HG03460 (cell line): ENCODE data around the gene STMN3.

Experiments used
- ATAC-seq: cut with Tn5 transposase; IDR thresholded peaks from one replicate; pipeline ENCODE4 v1.9.1; 2021; ENCODE audit not compliant: unreplicated experiment

Gene STMN3

DNA sequence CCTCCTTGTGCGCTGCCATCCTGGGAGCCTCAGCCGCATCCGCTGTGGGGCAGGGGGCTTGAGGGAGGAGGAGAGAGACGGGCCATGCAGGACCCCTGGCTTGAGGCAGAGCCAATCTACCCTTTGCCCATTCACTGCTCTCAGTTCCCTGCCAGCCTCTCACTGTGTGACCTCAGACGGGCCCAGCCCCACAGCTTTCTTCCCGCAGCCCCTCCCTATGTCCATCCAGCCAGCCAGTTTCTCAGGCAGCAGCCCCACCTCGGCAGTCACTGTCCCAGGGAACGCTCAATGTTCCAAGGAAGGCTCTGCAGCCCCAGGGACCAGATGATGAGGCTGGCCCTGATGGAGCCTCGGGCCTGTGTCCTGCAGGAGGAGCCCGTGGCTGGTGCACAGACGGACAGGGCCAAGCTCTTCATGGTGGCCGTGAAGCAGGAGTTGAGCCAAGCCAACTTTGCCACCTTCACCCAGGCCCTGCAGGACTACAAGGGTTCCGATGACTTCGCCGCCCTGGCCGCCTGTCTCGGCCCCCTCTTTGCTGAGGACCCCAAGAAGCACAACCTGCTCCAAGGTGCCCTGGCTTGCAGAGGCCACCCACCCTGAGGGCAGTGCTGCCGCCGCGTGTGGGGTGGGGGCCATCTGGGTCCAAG is 39.3 kb upstream of the STMN3 start:
- ATAC-seq = no peak

DNA sequence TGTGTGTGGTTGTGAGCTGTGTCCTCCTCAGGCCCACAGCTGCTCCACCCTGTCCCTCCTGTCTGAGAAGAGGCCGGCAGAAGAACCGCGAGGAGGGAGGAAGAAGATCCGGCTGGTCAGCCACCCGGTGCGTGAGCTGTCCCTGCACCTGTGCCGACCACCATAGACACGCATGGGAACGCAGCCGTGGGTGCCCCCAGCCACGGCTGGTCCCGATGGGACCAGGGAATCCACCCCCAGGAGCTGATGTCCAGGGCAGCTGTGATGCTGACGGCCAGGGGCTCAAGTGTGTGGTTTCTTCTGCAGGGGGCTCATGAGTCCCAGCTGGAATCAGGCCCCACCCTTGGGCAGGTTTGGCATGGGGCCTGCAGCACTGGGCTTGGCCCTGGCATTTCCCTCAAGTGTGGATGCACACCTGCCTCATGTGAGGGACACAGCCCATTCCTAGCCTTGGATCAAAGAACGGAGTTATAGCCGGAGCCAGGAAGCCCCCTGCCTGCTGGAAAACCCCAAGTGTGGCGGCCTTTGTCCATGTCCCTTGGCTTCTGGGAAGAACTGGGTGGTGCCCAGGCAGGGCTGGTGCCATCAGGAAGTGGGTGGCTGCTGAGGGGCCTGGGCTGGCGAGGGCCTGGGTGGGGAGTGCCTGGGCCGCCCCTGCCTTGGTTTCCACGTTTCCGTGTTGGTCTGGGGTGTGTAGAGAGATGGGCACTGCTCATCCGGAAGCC is 38.6 kb upstream of the STMN3 start:
- ATAC-seq = no peak

DNA sequence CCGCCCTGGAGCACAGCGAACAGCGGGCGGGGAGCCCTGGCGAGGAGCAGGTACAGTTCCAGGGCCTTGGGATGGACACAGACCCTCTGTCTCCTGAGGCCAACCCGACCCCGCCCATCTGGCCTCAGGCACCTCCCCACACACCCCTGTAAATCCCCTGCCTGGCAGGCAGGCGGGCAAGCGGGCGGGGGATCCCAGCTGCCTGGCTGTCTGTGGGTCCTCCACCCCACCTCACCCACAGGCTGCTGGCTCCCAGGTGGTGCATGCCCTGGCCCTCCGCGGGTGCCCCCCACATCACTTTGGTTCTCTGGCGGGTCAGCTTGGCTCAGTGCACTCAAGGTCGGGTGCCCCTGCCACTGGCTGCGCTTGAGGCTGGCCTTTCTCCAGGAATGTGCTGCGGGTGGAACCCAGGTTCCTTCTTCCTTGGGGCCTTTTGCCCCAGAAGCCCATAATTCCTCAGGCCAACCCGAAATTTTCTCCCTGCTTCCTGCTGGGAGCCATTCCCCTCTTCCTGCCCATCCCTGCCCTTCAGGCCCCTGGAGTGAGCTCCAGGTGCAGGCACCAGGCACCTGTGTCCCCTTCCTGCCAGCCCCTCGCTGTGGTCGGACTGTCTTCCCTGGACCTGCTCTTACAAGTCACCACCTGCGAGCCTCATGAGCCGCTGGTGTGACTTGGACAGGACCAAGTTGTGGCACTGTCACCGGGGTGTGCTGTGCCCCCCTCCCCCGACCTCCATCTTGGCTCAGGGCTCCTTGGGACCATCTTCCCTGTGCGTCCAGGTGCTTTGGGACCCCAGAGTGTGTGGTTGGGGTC is 37.9 kb upstream of the STMN3 start:
- ATAC-seq = no peak

DNA sequence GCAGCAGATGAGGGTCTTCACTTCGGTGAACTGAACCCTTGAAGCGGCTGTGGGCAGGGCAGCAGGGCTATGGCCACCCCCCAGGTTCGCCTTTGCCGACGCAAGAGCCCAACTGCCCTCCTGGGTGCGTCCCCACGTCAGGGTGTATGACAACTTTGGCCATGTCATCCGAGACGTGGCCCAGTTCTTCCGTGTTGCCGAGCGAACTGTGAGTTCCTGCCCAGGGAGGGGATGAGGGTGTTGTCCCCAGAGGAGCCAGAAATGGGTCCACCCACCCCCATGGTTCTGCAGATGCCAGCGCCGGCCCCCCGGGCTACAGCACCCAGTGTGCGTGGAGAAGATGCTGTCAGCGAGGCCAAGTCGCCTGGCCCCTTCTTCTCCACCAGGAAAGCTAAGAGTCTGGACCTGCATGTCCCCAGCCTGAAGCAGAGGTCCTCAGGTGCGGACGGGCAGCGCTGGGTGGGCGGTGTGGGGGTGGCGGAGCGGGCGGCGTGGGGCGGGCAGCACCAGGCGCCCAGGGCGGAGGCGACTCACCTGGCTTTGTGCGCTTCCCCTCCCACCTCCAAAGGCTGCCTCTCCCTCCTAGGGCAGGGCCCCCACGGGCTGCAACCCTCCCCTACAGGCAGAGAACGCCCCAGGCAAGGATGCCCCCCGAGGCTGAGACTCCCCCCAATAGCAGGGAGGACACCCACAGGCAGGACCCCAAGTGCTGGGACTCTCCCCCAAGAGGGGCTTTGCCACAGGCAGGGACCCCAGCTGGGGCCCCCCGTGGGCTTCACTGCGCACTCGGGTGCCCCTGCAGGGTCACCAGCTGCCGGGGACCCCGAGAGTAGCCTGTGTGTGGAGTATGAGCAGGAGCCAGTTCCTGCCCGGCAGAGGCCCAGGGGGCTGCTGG is 37.0 kb upstream of the STMN3 start:
- ATAC-seq = no peak

DNA sequence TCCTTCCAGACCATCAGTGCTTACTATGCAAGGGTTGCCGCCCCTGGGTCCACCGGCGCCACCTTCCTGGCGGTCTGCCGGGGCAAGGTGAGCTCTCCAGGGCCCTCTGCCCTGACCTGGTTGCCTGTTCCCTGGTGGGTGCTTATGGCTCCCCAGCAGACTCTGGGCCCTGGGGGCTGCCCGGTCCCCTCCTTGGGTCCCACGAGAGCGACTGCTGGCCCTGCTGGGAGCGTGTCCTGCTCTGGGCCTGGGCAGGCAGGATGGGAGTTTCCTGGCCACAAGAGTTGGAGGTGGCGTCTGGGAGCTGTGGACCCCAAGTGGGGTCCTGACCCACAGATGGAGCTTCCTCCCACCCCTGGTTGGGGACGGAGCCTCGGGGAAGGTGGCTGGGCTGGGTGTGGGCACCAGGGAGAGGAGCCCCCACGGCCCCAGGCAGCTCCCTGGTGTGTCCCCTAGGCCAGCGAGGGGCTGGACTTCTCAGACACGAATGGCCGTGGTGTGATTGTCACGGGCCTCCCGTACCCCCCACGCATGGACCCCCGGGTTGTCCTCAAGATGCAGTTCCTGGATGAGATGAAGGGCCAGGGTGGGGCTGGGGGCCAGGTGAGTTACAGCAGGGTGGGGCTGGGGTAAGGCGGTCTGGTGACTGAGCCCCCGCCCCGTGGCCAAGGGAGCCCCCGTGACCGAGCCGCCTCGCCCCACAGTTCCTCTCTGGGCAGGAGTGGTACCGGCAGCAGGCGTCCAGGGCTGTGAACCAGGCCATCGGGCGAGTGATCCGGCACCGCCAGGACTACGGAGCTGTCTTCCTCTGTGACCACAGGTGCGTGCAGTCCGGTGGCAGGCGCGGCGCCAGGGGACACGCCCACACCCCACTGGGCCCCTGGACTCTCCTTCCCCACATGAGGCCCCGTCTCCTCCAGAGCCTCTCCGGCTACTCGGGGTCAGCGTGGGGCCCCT is 36.1 kb upstream of the STMN3 start:
- no peak for ATAC-seq

DNA sequence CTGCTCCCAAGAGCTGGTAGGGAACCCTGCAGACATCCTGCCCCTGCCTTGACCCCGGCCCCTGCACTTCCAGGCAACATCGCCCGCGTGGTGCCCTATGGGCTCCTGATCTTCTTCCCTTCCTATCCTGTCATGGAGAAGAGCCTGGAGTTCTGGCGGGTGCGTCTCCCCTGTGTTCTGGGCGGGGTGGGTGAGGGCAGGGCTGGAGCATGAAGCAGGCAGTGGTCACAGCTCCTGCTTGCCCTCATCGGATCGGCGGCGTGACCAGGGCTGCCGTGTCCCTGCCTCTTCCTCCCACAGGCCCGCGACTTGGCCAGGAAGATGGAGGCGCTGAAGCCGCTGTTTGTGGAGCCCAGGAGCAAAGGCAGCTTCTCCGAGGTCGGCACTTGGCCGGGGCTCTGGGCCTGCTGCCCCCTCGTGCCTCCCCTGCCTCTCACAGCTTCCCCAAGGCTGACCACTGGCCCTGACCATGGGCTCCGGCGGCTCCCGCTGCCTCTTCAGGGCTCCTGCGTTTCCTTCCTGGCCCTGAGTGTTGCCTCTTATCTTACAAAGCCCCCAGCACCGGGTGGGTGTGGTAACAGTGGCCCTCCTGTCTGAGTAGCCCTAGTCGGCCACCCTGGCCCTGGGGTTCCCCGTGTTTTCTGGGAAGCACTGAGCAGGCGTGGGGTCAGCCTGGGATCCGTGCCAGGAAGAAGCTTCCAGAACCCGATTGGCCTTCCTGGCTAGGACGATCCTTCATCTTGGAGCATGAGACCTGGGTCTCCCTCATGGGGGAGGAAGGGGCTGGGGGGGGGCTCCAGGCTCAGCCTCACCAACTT is 35.2 kb upstream of the STMN3 start:
- ATAC-seq = no peak

DNA sequence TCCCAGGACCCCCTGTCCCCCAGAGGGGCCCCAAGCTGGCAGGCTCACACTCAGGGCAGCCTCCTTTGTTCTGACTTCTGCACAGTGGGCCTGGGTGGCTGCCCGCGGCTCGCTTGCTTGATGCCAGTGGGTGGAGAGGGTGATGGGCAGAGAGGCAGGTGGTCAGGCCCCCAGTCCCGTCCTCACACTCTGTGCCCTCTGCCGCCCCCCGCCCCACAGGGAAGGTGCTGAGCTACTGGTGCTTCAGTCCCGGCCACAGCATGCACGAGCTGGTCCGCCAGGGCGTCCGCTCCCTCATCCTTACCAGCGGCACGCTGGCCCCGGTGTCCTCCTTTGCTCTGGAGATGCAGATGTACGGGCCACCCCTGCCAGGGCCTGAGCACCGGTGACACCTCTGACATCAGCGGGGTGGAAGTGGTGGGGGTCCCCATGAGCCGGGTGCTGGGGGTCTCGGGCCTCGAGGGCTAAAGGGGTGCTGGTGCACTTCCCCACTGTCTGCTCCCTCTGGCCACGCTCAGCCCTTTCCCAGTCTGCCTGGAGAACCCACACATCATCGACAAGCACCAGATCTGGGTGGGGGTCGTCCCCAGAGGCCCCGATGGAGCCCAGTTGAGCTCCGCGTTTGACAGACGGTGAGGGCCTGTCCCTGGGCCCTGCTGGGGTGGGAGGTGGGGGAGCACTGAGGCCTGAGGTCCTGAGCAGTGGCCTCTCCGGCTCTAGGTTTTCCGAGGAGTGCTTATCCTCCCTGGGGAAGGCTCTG is 34.4 kb upstream of the STMN3 start:
- ATAC-seq = no peak

DNA sequence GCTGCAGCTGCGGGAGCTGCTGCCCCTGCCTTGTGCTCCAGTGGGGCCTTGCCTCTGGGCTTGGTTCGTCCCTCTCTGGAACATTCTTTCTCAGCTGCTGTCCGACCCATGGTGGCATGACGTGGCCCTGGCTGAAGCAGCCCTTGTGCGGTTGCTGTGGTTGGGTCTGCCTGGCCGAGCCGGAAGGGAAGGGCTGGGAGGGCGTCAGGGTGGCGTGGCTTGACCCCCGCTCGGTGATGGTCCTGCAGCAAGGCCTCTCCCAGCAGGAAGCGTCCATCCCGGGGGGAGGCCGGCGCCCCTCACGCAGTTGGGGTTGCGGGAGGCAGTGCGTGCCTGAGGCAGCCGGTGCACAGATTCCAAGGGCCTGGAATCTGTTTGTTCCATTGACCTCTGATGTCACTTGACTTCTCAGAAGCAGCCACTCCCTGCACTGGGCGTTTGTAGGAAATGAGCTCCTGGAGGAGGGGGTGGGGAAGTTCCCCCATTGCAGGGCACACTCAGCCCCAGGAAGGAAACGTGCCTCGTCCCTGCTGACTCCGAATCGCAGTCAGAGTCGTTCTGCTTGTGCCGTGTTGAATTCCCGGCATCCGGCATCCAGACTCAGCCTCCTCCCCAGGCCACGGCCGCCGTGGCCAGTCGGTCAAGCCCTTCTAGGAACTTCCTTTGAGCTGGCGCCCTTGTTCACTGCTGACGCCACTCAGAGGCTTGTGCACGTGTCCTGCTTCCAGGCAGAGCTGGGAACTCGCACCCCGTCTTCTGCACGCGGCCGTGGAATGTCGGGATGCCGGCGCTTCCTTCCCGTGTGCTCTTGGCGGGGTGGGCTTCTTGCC is 33.5 kb upstream of the STMN3 start:
- ATAC-seq = no peak

DNA sequence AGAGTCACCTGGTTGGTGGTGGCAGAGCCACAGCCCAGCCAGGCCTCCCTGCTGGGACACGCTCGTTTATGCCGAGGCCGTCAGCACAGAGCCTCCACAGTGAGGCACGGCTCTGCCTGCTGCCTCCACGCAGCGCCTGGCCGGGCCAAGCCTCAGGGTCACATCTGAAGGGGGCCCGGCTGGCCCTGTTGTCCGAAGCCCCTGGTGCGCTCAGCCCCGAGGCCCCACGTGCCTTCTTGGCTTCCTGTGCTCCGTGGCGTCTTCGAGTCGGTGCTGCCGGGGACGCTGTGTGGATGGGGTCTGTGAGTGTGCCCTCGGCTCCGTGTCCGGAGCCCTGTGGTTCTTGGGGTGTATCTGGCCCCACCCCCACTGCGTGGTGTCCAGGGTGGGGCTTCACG is 32.9 kb upstream of the STMN3 start:
- ATAC-seq = no peak

DNA sequence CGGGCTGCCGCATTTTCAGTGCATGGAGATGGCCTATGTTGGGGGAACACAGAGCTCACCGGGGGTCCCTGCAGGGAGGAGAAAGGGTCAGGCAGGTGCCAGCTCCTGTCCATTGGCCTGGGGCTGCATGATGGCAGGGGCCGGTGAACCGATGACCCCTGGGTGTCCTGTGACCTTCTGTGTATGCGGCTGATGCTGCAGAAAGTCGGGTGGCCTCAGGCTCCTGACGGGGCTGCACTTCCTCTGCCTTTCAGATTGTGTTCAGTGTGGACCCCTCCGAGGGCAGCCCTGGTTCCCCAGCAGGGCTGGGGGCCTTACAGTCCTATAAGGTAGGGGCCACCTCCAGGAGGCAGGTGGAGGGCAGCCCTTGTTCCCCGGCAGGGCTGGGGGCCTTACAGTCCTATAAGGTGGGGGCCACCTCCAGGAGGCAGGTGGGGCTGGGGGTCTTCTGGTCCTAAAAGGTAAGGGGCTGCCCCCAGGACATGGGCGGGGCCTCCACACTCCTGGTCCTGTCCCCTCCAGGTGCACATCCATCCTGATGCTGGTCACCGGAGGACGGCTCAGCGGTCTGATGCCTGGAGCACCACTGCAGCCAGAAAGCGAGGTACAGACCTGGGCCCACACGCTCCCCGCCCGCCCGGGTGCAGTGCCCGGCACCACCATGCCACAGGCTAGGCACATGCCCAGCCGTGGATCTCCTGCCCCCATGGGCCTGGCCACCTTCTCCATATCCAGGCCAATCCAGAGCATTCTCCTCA is 32.2 kb upstream of the STMN3 start:
- no peak for ATAC-seq

DNA sequence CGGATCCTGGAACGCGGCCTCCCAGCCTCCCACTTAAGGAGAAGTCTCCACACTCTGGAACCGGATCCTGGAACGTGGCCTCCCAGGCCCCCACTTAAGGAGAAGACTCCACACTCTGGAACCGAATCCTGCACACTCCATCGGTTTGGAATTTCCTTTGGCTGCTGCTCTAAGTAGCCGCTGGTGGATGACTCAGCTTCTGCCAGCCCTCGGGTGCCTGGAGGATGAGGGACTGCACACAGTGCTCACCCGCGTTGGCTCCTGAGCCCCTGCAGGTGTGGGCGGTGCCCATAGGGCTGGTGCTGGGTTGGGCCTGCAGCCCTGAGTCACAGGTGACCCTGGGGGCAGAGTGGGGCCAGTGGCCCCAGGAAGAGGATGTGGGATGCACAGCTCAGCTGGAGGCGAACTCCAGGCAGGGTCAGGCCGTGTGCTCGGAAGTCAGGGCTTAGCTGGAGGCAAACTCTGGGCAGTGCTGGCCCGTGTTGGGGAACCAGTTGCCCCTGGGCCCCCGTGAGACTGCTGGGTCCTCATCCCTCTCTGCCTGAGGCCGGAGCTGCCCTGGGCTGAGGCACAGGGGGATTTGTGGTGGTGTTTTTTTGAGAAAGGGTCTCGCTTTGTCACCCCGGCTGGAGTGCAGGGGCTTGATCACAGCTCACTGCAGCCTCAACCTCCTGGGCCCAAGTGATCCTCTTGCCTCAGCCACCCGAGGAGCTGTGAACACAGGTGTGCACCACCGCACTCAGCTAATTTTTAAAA is 29.3 kb upstream of the STMN3 start:
- no peak for ATAC-seq

DNA sequence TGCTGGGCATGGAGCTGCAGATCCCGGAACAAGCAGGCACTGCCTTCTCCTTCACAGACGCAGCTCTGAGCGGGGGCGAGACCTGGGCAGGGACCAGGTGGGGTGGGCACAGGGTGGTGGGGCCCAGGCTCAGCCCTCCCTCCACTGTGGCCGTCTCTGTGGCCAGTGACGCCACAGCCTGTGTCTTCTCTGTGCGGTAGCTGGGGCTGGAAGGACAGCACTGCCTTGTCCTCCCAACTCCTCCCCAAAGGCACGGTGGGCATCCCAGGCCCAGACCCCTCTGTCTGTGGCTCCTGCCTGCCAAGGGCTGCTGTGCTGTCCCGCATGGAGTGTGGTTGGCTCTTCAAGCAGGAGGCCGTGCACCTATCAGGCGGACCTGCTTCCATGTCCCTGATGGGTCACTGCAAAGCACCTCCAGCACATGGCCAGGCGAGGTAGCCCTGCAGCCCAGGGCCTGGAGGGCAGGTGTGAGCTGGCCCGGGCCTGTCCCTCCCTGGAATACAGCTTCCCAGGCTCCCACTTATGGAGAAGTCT is 28.5 kb upstream of the STMN3 start:
- ATAC-seq = no peak

DNA sequence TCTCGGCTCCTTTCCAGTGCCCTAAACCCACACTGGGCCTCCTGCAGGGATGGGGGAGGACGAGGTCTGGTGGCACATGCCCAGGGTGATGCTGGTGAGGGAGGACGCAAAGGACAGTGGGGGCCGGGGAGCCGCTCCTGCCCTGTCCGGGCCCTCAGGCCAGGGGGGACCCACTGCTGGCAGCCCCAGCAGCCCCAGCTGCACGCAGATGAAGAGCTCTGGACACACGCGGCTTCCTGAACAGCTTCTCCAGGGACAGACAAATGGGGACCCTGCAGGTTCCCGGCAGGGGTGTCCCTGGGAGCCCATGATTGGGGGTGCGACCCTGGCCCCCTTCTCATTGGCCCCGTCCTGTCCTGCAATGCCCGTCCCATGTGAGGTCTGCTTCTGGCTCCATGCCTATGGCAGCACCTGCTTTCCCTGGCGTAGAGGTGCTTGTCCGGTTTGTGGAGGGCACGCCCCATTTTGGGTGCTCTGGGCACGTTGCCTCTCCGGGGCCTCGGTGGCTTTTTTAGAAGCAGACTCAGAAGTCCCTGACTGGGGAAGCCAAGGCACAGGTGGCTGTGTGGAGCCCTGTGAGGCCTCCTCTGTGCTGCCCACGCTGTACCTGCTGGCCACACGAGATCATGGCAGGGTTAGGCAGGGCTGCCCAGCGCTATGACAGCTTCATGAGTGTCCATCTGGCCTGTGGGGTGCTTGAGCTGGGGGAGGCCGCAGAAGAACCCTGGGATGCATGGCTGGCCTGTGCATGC is 27.8 kb upstream of the STMN3 start:
- no peak for ATAC-seq

DNA sequence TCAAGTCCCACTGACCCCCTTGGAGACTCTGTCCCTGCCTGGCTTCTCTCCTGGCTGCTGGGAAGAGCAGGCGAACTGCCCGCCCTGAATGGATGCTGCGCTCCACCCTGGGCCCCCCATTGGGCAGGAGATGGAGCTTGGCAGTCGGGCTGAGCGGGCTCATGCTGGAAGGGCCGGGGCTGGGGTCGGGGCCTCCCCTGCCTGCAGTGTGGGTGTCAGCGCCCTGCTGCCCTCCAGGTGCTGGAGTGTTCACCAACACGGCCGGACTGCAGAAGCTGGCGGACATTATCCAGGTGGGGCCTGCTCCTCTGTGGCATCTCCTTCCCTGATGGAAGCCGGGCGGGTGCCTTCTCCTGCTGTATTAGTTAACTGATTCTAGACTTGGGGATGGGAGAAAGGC is 27.2 kb upstream of the STMN3 start:
- no peak for ATAC-seq

DNA sequence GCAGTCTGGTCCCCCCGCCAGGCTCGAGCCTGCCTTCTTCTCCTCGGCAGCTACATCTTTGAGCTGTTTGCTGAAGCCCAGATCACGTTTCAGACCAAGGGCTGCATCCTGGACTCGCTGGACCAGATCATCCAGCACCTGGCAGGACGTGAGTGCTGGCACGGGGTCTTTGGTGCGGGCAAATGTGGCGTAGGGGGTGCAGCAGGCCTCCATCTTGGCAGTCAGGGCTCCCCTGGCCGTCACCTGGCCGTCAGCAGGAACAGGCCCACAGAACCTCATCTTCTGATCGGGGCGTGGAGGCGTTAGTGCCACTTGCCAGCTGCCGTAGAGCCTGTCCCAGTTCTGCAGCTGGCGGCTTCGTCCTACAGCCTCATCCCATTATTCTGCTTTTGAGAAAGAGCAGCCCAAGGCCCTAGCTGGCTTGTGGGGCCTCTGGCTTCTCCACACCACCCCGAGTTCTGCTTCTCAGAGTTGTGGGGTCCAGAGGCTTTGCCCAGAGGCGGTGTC is 26.6 kb upstream of the STMN3 start:
- no peak for ATAC-seq
